Skeletal muscle tissue (tissue), 4 donors: ENCODE results near the gene TFAP2E. TPM values are rescaled to one million over a fixed set of nuclear protein-coding genes. Genes with fewer than 3 reads are reported as not detected.

ENCODE experiments used
- H3K27ac ChIP-seq: one replicate; pipeline ENCODE4 v1.7.0; 2013; ENCODE audit warnings: mild to moderate bottlenecking, low read depth, low read length, inconsistent platforms
- H3K27me3 ChIP-seq, 3 donors: one replicate each; pipeline ENCODE4 v1.7.0; 2013; ENCODE audit warnings: low read length in 3 of 3; ENCODE audit not compliant: control insufficient read depth in 3 of 3, insufficient read depth in 3 of 3
- H3K36me3 ChIP-seq, 3 donors: one replicate each; pipeline ENCODE4 v1.7.0; 2013; ENCODE audit warnings: low read length in 3 of 3; ENCODE audit not compliant: control insufficient read depth in 3 of 3, insufficient read depth in 3 of 3
- H3K4me1 ChIP-seq, 3 donors: one replicate each; pipeline ENCODE4 v1.7.0; 2013; ENCODE audit warnings: low read length in 3 of 3, mild to moderate bottlenecking in 3 of 3; ENCODE audit not compliant: control insufficient read depth in 3 of 3, insufficient read depth in 3 of 3
- H3K4me3 ChIP-seq, 3 donors: one replicate each; pipeline ENCODE4 v1.7.0; 2013; ENCODE audit warnings: low read length in 3 of 3
- H3K9ac ChIP-seq, 3 donors: one replicate each; pipeline ENCODE4 v1.7.0; 2013; ENCODE audit warnings: low read length in 3 of 3, mild to moderate bottlenecking in 3 of 3, moderate library complexity in 2 of 3, low read depth in 1 of 3
- H3K9me3 ChIP-seq, 3 donors: one replicate each; pipeline ENCODE4 v1.7.0; 2013; ENCODE audit warnings: low read length in 3 of 3; ENCODE audit not compliant: control insufficient read depth in 3 of 3
- total RNA-seq: library from RNA; depleted of rRNA; stranded (reverse); fragments of >200 nt; gene quantifications from one replicate; pipeline ENCODE4 v1.2.3, GENCODE V29; 2014
- donor health status: Osteomylitis.

Gene TFAP2E
- total RNA-seq, result 0.52 TPM

DNA sequence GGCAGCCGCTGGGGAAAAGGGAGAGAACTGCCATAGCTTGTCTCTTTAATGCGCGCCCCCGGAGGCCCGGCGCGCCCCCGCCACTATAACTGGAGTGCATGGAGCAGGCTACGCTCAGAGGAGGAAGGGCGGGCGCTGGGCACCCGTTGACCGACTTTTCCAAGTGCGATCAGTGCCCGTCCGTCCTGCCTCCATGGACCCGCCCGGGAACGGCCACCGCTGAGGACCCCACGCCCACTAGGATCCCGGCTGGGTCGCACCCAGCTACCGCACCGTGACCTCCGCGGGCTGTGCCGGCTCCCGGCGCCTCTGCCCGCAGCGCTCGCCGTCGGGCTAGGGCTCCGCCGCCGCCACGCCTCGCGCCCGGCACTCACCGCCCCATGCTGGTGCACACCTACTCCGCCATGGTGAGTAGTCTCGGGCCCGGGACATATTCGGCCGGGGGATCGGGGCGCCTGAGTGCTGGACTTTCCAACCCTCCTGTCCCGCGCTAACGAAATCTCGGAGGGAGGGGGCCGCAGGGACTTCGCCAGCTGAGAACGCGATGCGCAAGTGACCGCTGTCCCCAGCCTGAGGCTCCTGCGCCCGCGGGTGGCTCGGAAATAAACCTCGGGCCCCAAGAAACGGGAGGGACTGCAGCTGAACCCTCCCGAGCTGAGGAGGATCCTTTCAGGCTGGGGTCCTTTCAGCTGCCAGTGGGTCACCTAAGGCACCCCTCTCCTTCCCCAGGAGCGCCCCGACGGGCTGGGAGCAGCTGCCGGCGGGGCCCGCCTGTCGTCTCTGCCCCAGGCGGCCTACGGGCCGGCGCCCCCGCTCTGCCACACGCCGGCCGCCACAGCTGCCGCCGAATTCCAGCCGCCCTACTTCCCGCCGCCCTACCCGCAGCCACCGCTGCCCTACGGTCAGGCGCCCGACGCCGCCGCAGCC is at the start of gene TFAP2E:
Gene TFAP2E, plus strand, starts transcription at position 117 of the 927 bp plus-strand sequence. Its CDS starts 264 bp downstream, at position 381.
- peak within 1 kb of the TSS in 2 of 3 donors; percentile 20 to 54 for H3K9ac ChIP-seq

GRCh38 chr1:35524106-35524505 is 49.0 kb upstream of the TFAP2E start:
- Histone ChIP-seq H3K4me3 (no peak overlapping the region), H3K27me3 (no peaks in the 10 kb centered on the region), H3K9ac (no peak overlapping the region), H3K4me1 (no peaks in the 10 kb centered on the region), H3K9me3 (no peaks in the 10 kb centered on the region), H3K27ac (no peak overlapping the region), H3K36me3 (no peaks in the 10 kb centered on the region)

More for the DNA sequence above, at the start of gene TFAP2E:
- peaks cover 10 to 25% (median 23%) of the 10 kb centered on the region in 3 donors for H3K4me1 ChIP-seq
- H3K36me3 ChIP-seq, result no peaks in the 10 kb centered on the region
- H3K27ac ChIP-seq, result no peak within 1 kb of the TSS
- peaks cover 76 to 84% (median 78%) of the 10 kb centered on the region in 3 donors for H3K27me3 ChIP-seq
- peak within 1 kb of the TSS in 2 of 3 donors; percentile 33 to 58 for H3K4me3 ChIP-seq
- no peaks in the 10 kb centered on the region for H3K9me3 ChIP-seq

DNA sequence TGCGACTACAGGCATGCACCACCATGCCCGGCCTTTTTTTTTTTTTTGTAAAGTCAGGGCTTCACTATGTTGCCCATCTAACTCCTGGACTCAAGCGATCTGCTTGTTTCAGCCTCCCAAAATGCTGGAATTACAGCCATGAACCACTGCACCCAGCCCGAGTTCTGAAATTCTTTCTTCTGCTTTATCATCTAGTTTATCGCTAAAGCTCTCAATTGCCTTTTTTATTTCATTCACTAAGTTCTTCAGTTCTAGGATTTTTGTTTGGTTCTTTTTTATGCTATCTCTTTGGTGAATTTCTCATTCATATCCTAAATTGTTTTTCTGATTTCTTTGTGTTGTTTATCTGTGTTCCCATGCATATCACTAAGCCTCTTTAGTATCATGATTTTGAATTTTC is 42.9 kb upstream of the TFAP2E start:
- H3K36me3 ChIP-seq, result peaks cover 2 to 8% (median 7%) of the 10 kb centered on the region in 3 donors
- H3K27me3 ChIP-seq, result no peaks in the 10 kb centered on the region
- no peak overlapping the region for H3K4me3 ChIP-seq
- H3K4me1 ChIP-seq, result peaks cover 10 to 18% (median 12%) of the 10 kb centered on the region in 3 donors
- no peak overlapping the region for H3K9ac ChIP-seq
- H3K27ac ChIP-seq, result no peak overlapping the region
- H3K9me3 ChIP-seq, result no peaks in the 10 kb centered on the region

DNA sequence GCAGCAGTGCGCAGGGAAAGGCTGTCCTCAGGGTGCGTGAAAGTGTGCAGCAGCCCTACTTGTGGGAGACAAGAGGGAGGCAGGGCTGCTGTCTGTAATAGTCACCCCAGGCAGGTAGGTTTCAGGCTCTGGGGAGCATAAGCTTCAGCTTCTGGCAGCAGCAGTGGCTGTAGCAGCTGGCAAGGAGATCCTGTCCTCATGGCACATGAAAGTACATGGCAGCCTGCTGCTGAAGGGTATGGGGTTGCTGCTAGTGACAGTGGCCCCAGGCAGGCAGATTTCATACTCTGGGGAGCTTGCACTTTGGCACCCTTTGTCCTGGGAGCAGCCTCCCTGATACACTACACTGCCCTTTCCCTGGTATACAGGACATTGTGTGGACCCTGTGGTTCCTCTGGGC is 42.2 kb upstream of the TFAP2E start:
- Histone ChIP-seq H3K4me3 (no peak overlapping the region), H3K27me3 (no peaks in the 10 kb centered on the region), H3K9ac (no peak overlapping the region), H3K9me3 (no peaks in the 10 kb centered on the region), H3K4me1 (peaks cover 10 to 18% (median 12%) of the 10 kb centered on the region in 3 donors), H3K27ac (no peak overlapping the region), H3K36me3 (peaks cover 2 to 8% (median 7%) of the 10 kb centered on the region in 3 donors)

DNA sequence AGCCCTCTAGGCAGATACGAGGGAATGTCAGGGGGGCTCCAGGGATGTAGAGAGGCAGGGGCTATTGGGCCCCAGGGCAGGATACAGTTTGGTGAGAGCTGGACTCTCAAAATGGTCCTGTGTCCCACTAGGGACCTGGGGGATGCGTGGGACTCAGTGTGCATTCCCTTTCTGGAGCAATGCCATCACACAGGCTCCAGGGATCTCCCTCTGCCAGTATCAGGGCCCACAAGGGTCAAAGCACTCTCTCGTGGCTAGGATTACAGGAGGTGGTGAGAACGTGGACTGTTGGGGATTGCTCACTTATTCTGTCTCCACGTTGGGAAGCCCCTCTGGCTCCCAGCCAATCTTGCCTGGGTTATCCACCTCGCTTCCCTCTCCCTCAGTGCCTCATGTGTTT is 41.7 kb upstream of the TFAP2E start:
- Histone ChIP-seq H3K9me3 (no peaks in the 10 kb centered on the region), H3K4me1 (peaks cover 12 to 18% (median 12%) of the 10 kb centered on the region in 3 donors), H3K27me3 (no peaks in the 10 kb centered on the region), H3K27ac (no peak overlapping the region), H3K9ac (no peak overlapping the region), H3K4me3 (no peak overlapping the region), H3K36me3 (peaks cover 2 to 8% (median 7%) of the 10 kb centered on the region in 3 donors)

DNA sequence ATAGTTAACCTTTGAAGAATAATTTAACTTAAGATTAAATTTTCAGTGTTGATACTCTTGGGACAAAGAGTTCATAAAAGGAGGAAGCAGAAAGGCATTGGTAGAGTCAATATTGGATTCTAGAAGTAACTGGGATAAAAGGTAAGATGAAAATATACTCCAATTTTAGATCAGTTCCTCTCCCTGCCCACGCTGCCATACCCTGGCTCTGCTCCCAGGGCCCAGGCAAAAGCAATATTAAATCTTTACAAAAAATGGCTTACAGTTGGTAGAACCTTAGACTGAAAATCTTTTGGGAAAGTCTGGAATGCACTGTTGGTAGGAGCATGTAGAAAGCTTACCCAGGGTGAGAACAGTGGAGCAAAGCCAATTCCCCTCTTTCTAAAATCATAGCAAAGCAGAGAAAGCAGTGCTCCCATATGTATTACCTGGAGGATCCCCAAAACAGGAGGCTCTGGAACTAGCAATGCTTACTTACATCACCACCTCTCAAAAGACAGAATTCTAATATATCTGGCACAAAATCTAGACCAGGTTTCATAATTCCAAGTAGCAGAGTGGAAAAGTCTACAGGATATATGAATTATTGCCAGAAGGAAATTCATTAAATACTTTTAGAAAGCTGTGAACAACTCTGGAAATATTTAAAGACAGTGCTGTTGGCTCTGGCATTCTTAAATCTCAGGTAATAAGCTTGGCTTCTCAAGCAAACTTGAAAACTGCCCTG is 40.5 kb upstream of the TFAP2E start:
- H3K9ac ChIP-seq, result no peak overlapping the region
- H3K9me3 ChIP-seq, result no peaks in the 10 kb centered on the region
- peaks cover 2 to 8% (median 7%) of the 10 kb centered on the region in 3 donors for H3K36me3 ChIP-seq
- H3K4me3 ChIP-seq, result no peak overlapping the region
- H3K4me1 ChIP-seq, result peaks cover 15 to 24% (median 19%) of the 10 kb centered on the region in 3 donors
- no peak overlapping the region for H3K27ac ChIP-seq
- no peaks in the 10 kb centered on the region for H3K27me3 ChIP-seq

- Histone ChIP-seq H3K4me1 (peaks cover 19 to 28% (median 27%) of the 10 kb centered on the region in 3 donors), H3K4me3 (no peak overlapping the region), H3K27ac (no peak overlapping the region), H3K36me3 (peaks cover 2 to 8% (median 7%) of the 10 kb centered on the region in 3 donors), H3K27me3 (no peaks in the 10 kb centered on the region), H3K9ac (no peak overlapping the region), H3K9me3 (no peaks in the 10 kb centered on the region)
These were observed 39.5 kb upstream of the TFAP2E start for GRCh38 chr1:35533586-35533985.

DNA sequence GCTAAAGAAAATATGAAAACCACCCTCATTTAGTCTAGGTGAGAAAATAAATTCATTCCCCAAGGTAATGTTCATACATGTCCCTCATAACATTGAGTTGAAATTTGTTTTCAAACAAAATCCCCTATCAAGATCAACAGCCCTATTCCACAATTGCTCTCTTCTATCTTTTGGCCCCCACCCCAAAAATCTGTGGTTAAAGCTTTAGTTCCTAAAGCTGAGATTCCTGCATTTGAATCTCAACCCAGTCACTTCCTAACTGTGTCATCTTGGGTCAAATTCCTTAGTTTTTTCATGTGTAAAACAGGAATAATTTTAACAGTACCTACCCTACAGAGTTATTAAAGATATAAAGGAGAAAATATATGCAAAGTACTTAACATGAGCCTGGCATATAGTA is 37.9 kb upstream of the TFAP2E start:
- no peaks in the 10 kb centered on the region for H3K9me3 ChIP-seq
- H3K27me3 ChIP-seq, result no peaks in the 10 kb centered on the region
- no peak overlapping the region for H3K4me3 ChIP-seq
- H3K4me1 ChIP-seq, result peaks cover 34 to 44% (median 43%) of the 10 kb centered on the region in 3 donors
- H3K36me3 ChIP-seq, result peaks cover 2 to 8% (median 7%) of the 10 kb centered on the region in 3 donors
- H3K9ac ChIP-seq, result no peak overlapping the region
- H3K27ac ChIP-seq, result no peak overlapping the region

- no peaks in the 10 kb centered on the region for H3K27me3 ChIP-seq
- no peak overlapping the region for H3K4me3 ChIP-seq
- peaks cover 29 to 46% (median 40%) of the 10 kb centered on the region in 3 donors for H3K4me1 ChIP-seq
- H3K27ac ChIP-seq, result no peak overlapping the region
- H3K9me3 ChIP-seq, result no peaks in the 10 kb centered on the region
- no peak overlapping the region for H3K9ac ChIP-seq
- peaks cover 0 to under 1% (median 0%) of the 10 kb centered on the region in 3 donors for H3K36me3 ChIP-seq
These were observed 36.5 kb upstream of the TFAP2E start for GRCh38 chr1:35536556-35537162.
